ENCODE results near the gene ACAD8.
"Not testable (repeated sequence)": the region's sequence is repeated elsewhere in the genome, so short reads cannot be mapped to it uniquely, and the experiment has no call there.

ACAD8 gene

DNA sequence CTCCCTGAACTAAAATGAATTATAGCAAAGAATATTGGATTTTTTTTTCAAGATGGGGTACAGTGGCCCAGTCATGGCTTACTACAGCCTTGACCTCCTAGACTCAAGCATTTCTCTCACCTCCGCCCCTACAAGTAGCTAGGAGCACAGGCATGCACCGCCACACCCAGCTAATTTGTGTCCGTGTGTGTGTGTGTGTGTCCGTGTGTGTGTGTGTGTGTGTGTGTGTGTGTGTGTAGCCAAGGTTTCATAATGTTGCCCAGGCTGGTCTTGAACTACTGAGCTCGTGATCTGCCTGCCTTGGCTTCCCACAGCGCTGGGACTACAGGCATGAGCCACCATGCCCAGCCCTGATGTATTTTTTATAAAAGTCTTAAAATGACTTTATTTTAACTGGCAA, 12.8 kb upstream of the ACAD8 start:
- no peak for DNase-seq

DNA sequence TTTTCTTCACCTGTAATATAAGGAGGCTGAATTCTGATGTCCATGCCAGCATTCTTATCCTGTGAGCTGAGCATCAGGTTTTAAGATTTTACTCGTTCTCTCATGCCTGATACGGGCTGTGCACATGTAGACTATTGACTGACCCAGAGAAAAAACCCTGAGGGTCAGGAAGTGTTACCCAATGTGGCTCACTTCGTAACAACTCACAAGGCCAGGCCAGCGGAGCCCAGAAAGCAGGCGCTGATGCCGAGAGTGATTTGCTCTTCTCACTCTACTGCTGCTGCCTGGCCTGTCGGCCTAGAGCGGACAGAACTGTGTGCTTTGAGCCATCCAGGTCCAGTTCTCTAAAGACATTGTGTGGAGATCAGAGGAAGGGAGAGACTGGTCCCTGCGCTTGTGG, 11.0 kb upstream of the ACAD8 start:
- no peak for DNase-seq

DNA sequence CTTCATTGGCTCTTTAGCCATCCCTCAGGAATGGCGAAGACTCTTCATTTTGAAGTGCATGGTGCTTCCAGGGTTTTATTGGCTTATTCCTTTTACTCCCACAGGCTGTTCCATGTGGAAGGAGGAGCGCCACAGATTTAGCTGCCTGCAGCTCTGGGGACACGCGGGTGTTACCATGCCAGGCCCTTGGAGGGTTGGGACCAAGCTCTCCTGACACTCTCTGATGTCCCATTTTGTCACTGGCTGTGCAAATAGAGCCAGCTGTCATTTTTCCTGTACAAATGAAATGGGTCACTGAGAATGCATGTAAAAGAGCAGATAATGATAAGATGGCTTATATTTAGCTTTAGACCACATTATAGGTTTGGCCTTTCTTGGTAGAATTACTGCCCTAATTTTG, 9.5 kb upstream of the ACAD8 start:
- DNase-seq = no peak

DNA sequence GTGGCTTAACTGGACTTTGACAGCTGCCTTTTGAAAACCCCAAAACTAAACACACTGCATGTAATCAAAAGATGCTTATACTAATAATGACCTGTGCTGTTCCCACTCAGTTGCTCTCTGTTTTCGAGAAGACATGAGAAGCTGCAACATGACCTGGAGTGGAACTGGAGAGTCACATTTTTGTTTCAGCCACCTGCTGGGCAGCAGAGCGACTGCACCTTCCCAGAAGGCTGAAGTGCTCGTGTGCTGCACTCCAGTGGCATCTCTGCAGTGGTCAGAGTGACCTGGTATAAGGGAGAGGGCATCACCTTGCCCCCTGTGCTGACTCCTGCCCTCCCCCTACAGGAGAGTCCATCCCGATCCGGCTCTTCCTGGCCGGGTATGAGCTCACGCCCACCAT, 8.8 kb upstream of the ACAD8 start:
- no peak for DNase-seq

DNA sequence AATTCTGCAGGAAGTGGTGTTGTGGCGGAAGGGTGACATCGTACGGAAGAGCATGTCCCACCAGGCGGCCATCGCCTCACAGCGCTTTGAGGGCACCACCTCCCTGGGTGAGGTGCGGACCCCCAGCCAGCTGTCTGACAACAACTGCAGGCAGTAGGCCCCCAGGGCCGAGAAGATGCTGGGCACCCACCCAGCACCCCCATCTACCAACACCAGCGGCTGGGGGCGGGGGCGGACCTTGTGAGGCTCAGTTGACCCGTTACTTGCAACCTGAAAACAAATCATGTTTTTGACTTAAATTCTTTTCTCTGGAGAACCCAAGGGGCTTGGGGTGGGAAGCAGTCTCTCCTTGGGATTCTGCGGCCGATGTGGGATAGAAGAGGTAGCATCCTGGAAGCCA, 7.9 kb upstream of the ACAD8 start:
- DNase-seq = no peak

DNA sequence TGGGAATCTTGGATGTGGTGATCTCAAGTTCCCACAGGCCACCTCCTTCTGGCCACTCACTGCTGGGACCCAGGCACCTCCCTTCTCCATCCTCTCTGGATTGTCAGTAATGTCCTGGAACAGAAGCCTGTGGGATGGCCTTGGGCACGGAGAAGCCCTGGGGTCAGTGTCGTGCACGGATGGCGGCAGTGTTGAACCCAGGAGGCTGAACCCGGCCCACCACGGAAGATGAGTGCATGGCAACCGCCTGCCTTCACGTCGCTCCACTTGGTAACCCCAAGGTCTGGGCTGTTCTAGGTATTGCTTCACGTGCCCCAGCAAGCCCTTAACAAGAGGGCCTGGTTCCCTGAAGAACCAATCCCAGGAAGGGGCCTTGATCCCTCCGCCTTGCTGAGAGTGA, 7.3 kb upstream of the ACAD8 start:
- DNase-seq = no peak

DNA sequence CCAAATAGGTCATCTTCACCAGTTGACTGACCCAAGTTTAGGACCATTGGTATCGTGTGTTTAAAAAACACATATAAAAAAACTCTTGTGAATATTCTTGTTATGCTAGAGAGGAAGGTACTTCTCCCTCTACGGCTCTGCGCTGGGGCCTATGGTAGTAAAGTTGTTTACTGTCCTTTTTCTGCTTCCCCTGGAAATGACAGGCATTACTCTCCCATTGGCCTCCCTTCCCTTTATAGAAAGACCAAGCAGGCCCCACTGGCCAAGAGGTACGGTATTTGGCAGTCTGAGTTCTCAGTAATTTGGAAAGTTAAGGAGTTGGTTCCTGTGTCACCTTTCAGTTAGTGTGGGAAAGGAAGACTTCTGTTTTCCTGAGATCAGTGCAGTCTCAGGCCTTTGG, 6.7 kb upstream of the ACAD8 start:
- DNase-seq = no peak

DNA sequence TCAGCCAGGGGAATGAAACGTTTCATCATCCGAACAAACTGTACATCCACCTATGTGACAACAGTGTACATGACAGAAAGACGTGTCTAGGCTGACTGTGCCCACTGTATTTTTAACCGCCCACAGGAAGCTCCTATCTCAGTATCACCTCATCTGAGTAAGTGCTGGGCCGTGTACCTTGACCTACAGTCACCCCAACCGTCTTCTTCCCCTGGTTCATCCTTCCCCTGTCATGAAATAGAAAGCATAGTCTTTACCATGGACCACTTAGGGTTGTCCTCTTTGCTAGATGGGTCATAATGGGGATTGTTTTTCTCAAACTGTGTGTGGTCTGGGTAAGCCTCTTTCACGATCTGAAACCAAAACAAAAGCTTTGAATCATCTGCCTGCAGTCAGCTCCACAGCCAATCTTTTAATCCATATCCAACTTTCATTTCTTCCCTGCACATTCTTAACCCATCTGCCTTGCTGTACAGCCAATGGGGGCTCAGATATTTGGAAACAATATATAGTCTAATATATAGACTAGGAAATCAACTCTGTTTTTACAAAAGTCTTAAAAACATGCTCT, 4.4 kb upstream of the ACAD8 start:
- DNase-seq = no peak

DNA sequence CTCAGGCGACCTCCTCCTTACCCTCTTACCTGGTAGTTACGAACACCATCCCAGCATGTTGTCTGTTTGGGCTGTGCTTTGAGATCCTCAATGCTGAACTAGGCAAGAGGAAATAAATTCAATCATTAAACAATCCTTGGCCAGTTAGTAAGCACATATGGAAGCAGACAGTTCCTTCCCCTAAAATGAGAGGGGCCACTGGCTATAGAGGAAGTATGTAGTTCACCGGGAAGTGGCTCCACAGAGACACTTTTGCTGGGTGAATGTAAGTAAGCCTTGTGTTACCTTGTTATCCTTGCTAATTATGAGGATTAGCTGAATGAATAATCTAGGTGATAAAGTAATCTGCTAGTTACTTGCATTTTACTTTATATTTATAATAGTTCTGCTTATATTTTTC, 3.1 kb upstream of the ACAD8 start:
- no peak for DNase-seq

DNA sequence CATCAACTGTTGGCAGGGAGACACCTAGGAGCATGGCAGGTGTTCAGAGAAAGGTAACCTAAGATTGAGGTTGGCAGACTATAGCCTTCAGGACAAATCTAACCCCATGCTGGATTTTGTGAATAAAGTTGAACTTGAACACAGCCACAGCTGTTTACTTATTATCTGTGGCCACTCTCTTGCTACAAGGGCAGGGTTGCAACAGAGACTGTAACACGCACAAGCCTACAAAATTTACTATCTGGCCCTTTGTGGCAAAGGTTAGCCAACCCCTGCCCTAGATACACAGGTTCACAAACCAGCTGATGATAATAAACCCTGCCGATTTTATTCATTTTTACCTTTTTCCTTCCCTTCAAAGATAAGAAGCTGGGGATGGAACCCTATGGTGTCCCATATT, 2.7 kb upstream of the ACAD8 start:
- no peak for DNase-seq

DNA sequence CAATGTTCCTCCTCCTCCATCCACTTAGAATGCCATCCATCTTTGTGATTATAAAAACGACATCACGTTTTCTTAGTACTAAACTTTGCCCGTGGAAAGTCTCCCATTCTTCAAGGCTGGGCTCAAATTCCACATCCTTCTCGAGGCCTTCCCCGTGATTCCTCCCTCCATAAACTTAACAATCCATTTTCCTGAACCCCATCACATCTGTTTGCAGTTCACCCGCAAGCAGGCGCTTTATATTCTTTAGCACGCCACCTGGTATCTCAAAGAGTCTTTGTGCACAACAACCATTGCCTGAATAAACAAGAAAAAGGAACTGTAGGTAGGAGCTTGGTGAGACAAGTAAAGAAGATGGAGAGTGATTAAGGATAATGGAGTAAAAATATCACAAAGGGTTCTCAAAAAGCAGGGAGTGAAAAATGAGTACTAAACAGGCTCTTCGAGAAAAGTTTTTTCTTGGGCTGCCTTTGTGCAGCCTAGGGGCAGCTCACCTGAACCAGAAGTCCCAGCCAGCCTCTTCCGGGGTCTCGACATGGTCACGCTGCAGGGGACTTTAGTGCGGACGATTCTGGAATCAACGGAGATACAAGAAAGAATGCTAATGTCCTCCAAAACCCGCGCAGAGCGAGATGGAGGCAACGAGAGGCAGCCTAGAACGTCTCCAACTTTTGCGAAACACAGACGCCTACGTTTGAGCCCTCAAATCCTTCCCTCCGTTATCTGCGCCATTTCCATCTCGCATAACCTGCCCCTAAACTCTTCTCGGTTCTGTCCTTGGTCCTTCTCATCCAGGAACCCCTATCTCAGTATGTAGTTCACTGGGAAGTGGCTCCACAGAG, 801 bp upstream of the ACAD8 start:
- peak in 1 of 2 experiments; percentile 58 for DNase-seq

DNA sequence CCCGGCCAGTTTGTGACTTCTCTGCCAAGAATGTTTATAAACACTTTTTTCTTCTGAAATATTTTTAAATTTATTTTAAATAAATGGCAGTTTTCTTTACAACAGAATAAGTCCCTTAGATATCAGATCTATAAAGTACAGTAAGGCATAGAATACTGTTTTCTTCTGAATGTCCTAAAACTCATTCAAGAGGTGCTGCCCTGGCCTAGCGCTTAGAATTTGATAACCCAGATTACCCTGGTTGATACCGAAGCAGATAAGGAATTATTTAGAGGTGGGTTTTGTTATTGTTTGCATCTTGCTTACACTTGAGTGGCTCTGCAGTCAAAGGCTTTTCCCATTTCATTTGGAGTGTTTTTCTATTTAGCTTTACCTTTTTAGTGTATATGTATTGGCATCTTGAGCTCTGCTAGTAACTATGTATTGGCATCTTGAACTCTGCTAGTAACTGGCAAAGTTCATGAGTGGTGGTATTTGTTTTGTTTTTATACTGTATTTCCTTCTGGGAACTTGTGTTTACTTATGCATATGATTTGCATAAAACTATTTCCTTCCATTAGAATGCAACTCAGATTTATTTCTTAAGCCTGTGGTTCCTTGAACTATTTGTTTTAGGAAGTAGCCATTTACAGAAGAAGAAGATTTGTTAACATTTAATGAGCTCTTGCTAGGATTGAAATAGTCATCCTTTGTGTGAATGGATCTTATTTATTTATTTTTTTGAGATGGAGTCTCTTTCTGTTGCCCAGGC, 1.2 kb downstream of the ACAD8 start:
- DNase-seq = no peak

DNA sequence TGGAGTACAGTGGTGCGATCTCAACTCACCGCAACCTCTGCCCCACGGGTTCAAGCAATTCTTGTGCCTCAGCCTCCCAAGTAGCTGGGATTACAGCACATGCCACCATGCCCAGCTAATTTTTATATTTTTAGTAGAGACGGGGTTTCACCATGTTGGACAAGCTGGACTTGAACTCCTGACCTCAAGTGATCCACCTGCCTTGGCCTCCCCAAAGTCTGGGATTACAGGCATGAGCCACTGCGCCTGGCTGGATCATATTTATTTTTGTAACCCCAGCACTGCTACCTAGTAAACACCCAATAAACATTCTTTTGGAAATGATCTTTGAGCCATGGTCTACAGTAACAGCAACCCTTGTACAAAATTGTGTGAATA, 1.8 kb downstream of the ACAD8 start:
- not testable (repeated sequence) for DNase-seq

DNA sequence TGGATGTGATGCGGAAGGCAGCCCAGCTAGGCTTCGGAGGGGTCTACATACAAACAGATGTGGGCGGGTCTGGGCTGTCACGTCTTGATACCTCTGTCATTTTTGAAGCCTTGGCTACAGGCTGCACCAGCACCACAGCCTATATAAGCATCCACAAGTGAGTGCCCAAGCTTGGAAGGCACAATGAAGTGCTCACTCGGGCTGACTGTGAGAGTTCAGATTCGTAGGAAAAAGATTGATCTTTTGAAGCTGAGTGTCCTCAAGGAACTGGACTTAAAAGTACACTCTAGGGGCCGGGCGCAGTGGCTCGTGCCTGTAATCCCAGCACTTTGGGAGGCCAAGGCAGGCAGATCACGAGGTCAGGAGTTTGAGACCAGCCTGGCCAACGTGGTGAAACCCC, 3.7 kb downstream of the ACAD8 start:
- no peak for DNase-seq

DNA sequence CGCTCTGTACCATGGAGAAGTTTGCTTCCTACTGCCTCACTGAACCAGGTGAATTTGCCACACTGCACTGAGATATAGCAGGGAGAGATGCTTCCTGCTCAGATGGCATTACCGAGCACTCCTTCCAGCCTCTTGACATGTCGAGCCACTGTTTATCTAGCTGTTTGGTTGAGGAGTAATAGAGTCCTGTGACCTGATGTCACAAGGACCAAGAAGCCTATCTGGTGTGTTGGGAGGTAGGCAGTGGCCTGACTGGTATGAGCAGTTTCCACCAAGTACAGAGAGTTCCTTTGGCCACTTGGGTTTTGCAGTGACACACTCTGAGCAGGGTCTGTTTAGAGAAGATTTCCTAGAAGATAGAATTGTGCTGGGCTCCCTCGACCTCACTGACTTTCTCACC, 5.2 kb downstream of the ACAD8 start:
- DNase-seq = no peak

DNA sequence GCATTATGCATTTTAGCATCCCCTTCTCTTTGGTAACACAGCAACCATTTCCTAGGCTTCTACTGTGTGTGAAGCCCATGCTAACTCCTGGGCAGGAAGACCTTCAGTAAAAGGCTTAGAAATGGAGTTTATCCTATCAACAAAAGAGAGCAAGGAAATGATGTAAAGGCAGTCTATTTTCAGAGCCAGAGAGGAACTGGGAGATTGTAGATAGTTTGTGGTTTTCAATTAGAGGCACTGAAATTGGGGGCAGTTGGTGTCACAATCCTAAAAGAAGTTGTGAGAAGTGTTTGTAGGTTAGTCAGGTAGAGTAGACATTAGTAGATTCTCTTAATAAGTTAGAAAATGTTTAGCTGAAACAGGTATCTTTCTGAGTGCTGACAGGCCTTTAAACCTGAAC, 7.1 kb downstream of the ACAD8 start:
- DNase-seq = no peak

DNA sequence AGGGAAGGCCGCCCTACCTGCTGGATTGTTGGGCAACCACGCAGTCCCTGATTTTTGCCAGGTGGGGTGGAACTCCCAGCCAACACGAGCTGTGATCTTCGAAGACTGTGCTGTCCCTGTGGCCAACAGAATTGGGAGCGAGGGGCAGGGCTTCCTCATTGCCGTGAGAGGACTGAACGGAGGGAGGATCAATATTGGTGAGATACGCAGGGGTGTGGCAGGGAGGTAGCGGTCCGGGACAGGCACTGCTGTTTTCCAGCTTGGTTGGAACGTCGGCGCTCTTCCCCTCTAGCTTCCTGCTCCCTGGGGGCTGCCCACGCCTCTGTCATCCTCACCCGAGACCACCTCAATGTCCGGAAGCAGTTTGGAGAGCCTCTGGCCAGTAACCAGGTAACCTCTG, 7.6 kb downstream of the ACAD8 start:
- DNase-seq = no peak

DNA sequence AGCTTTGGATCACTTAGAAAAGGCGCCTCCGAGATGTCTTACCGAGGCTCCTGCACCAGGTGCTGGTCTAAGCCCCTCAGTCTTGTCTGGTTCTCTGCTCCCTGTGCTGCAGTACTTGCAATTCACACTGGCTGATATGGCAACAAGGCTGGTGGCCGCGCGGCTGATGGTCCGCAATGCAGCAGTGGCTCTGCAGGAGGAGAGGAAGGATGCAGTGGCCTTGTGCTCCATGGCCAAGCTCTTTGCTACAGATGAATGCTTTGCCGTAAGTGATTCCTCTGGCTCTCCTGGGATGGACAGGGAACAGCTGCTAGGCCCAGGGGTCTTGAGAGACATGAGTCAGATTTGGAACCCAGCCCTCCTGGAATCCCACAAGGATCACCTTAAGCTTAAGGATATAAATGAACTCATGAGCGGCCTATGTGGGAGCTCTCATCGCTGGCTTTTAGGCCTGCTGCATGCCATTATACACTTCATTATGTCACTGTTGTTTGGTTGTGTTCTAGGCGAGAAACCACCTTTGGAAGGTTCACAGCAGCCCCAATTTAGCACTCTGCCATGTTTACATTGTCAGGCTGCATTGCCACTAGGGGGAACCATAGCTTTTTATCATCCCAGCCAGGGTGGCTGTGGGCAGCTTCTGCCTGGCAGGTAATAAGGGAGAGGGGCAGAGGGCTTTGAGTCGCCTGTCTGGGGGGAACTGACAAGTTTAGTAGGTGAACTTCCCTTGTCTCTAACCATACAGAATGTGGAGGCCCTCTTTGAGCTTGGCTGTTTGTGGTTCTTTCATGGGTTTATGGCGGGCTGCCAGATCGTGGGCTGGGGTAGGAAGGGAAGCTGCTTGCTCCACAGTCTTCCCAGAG, 8.5 kb downstream of the ACAD8 start:
- peak; percentile 6 to 47 for DNase-seq

DNA sequence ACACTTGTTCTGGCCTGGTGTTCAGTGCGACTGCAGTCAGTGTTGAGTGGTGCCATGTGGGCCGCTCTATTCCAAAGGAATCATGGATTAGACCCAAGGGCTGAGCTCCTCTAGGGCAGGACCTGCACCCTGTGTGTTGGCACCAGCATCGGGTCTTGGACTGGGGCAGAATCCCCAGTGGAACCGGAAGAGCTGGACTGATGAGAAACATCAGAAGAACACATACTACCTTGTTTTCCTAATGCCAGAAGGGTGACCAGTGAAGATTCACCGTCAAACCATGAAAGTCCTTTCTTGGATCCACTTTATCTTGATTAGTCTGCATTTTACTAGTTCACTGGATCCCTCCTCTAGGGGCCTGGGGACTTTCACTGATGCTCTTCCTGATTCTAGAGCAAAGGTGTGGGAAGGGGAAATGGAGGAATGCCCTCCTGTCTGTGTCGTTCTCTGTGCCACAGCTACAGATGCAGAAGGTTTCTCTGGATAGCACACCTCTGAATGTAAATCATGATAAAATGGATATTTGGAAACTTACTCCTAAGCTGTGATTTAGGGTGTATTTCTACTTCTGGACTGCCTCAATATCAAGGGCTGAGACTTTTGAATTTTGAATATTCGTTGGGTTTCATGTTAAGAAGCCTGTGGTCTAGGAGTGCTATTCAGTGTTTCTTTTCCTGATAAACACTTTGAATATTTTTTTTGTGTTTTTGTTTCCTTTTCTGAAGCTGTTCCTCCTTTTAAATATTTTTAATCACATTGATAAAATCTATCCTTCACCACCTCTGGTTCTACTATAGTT, 11.8 kb downstream of the ACAD8 start:
- no peak for DNase-seq

DNA sequence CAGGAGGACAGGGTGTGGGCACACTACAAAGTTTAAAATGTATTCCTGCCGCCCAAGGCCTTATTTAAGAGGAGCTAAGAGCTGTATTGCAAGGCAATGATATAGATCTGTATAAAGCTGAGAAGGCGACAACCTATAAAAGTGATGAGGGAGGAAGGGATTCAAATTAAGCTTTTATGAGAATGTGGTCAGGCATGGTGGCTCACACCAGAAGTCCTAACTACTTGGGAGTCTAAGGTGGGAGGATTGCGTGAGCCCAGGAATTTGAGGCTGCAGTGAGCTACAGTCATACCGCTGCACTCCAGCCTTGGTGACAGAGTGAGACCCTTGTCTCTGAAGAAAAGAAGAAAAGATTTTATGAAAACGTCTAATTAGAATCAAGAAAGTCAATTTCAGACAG, 13.1 kb downstream of the ACAD8 start:
- DNase-seq = no peak

DNA sequence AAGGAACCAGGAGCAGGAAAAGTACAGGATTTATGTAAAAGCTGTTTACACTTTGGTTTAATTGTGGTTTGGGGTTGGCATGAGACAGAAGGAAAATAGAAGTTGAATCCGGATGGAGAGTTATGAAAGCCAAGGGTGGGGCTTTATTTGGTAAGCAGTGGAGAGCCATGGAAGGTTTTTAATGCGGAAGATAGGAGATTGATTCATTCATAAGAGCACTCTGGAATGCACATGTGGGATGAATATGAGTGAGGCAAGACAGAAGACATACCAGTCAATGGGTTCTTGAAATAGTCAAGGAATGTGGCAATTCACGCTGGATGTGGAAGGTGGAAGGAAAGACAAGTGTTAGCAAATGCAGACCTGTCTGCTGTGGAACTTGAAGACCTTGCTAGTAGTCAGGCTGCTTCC, 13.5 kb downstream of the ACAD8 start:
- no peak for DNase-seq

DNA sequence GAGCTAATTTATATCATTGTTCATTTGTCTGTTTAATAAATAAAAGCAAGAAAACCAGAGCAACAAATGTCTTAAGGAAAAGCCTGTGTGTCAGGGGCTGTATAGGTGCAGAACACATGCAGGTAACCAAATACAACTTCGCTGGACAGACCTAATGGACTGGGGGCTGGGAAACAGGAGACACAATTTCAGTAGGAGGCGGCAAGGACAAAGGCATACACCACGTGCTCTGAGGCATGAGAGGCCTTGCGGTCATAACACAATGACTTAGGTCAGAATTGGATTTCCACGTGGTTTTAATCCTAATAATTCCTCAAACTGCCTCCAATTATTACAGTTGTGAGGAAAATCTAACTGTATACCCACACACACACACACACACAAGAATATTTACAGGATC, 14.1 kb downstream of the ACAD8 start:
- DNase-seq = no peak

Measured in NCI-H524 (cell line).